ENCODE data around the gene PRPSAP2.
"Not testable (repeated sequence)": the region's sequence is repeated elsewhere in the genome, so short reads cannot be mapped to it uniquely, and the experiment has no call there.

Gene PRPSAP2

GRCh38 chr17:18944646-18945045 is 86.7 kb downstream of the PRPSAP2 start:
- no peak for DNase-seq (ENCODE audit: low read depth in 2 of 2)

- no peak for DNase-seq (ENCODE audit: low read depth in 2 of 2)
Measured at GRCh38 chr17:18946536-18946935, 88.6 kb downstream of the PRPSAP2 start.

- DNase-seq (ENCODE audit: low read depth in 2 of 2), result no peak
Measured at GRCh38 chr17:18947866-18948265, 89.9 kb downstream of the PRPSAP2 start.

- DNase-seq (ENCODE audit: low read depth in 2 of 2), result no peak
Measured at GRCh38 chr17:18948476-18949006, 90.6 kb downstream of the PRPSAP2 start.

- no peak for DNase-seq (ENCODE audit: low read depth in 2 of 2)
Measured at GRCh38 chr17:18949566-18949965, 91.6 kb downstream of the PRPSAP2 start.

- no peak for DNase-seq (ENCODE audit: low read depth in 2 of 2)
Measured at GRCh38 chr17:18950346-18950745, 92.4 kb downstream of the PRPSAP2 start.

GRCh38 chr17:18950944-18951905 is 93.3 kb downstream of the PRPSAP2 start:
- no peak for DNase-seq (ENCODE audit: low read depth in 2 of 2)

- no peak for DNase-seq (ENCODE audit: low read depth in 2 of 2)
Measured at GRCh38 chr17:18951941-18952842, 94.3 kb downstream of the PRPSAP2 start, which contains the start of gene SLC5A10. Gene SLC5A10 (plus strand): TSS chr17:18952165. CDS start chr17:18952206, 41 bp downstream.

GRCh38 chr17:18953231-18953728 is 95.3 kb downstream of the PRPSAP2 start:
- no peak for DNase-seq (ENCODE audit: low read depth in 2 of 2)

GRCh38 chr17:18954321-18954720 is 96.4 kb downstream of the PRPSAP2 start:
- no peak for DNase-seq (ENCODE audit: low read depth in 2 of 2)

- DNase-seq (ENCODE audit: low read depth in 2 of 2), result no peak
Measured at GRCh38 chr17:18955009-18955408, 97.1 kb downstream of the PRPSAP2 start.

- DNase-seq (ENCODE audit: low read depth in 2 of 2), result not testable (repeated sequence)
Measured at GRCh38 chr17:18956021-18956420, 98.1 kb downstream of the PRPSAP2 start.

GRCh38 chr17:18956581-18956980 is 98.7 kb downstream of the PRPSAP2 start:
- no peak for DNase-seq (ENCODE audit: low read depth in 2 of 2)

GRCh38 chr17:18957831-18958230 is 99.9 kb downstream of the PRPSAP2 start:
- no peak for DNase-seq (ENCODE audit: low read depth in 2 of 2)

GRCh38 chr17:18958611-18959010 is 100.7 kb downstream of the PRPSAP2 start:
- DNase-seq (ENCODE audit: low read depth in 2 of 2), result no peak

- DNase-seq (ENCODE audit: low read depth in 2 of 2), result no peak
Measured at GRCh38 chr17:18959071-18959844, 101.3 kb downstream of the PRPSAP2 start.

GRCh38 chr17:18959845-18960240 is 101.9 kb downstream of the PRPSAP2 start:
- no peak for DNase-seq (ENCODE audit: low read depth in 2 of 2)

GRCh38 chr17:18960241-18960665 is 102.3 kb downstream of the PRPSAP2 start:
- DNase-seq (ENCODE audit: low read depth in 2 of 2), result no peak

GRCh38 chr17:18960803-18961511 is 103.0 kb downstream of the PRPSAP2 start:
- DNase-seq (ENCODE audit: low read depth in 2 of 2), result peak in 1 of 2 experiments; percentile 9

Measured in fibroblast of skin of left biceps (primary cell).